ENCODE data around the gene CAPRIN1.
"Not testable (repeated sequence)": the region's sequence is repeated elsewhere in the genome, so short reads cannot be mapped to it uniquely, and the experiment has no call there.

Gene CAPRIN1

GRCh38 chr11:34094900-34095299, 43.4 kb downstream of the CAPRIN1 start:
- DNase-seq: not testable (repeated sequence)

- no peak for DNase-seq
These were observed 47.3 kb downstream of the CAPRIN1 start for GRCh38 chr11:34098813-34099212.

GRCh38 chr11:34104680-34105078, 53.1 kb downstream of the CAPRIN1 start:
- no peak for DNase-seq

- DNase-seq: peak; percentile 98
These were observed 53.8 kb downstream of the CAPRIN1 start, which contains the start of gene NAT10 for GRCh38 chr11:34105079-34105956. Gene NAT10, plus strand, starts transcription at chr11:34105629. Its CDS starts 2,597 bp downstream, at chr11:34108226.

GRCh38 chr11:34105957-34106504, 54.5 kb downstream of the CAPRIN1 start:
- DNase-seq: peak; percentile 15

GRCh38 chr11:34111722-34112270, 60.3 kb downstream of the CAPRIN1 start:
- no peak for DNase-seq

- no peak for DNase-seq
These were observed 62.5 kb downstream of the CAPRIN1 start for GRCh38 chr11:34114014-34114413.

GRCh38 chr11:34114471-34114870, 62.9 kb downstream of the CAPRIN1 start:
- DNase-seq: no peak

- no peak for DNase-seq
These were observed 69.1 kb downstream of the CAPRIN1 start for GRCh38 chr11:34120651-34121050.

GRCh38 chr11:34124885-34125668, 73.5 kb downstream of the CAPRIN1 start:
- DNase-seq: no peak

- DNase-seq: no peak
These were observed 75.7 kb downstream of the CAPRIN1 start for GRCh38 chr11:34126959-34127848.

GRCh38 chr11:34128824-34129223, 77.3 kb downstream of the CAPRIN1 start:
- no peak for DNase-seq

GRCh38 chr11:34132261-34132965, 80.9 kb downstream of the CAPRIN1 start:
- no peak for DNase-seq

GRCh38 chr11:34134765-34135164, 83.2 kb downstream of the CAPRIN1 start:
- DNase-seq: peak; percentile 49

GRCh38 chr11:34135439-34135838, 83.9 kb downstream of the CAPRIN1 start:
- peak; percentile 68 for DNase-seq

GRCh38 chr11:34136420-34136819, 84.9 kb downstream of the CAPRIN1 start:
- no peak for DNase-seq

- no peak for DNase-seq
These were observed 87.8 kb downstream of the CAPRIN1 start for GRCh38 chr11:34139346-34139745.

- no peak for DNase-seq
These were observed 88.6 kb downstream of the CAPRIN1 start for GRCh38 chr11:34140149-34140548.

GRCh38 chr11:34143048-34143447, 91.5 kb downstream of the CAPRIN1 start:
- no peak for DNase-seq

- DNase-seq: no peak
These were observed 93.5 kb downstream of the CAPRIN1 start for GRCh38 chr11:34145073-34145472.

GRCh38 chr11:34145847-34146381, 94.4 kb downstream of the CAPRIN1 start:
- DNase-seq: no peak

Data from activated CD4-positive, alpha-beta T cell treated with anti-CD3 and anti-CD28 coated beads, Interleukin-2, amount 50 U/mL, for 16 hours (primary cell).